RWPE1 (cell line): ENCODE results near the gene SLC9A8.

Experiments used
- CTCF ChIA-PET: fragments of 350-600 bp; sonication (Branson Sonifier 250); formaldehyde crosslinking; extraction: SDS; loops from one replicate; lab custom pipeline; 2021; lab: Yijun Ruan, JAX
- POLR2A ChIA-PET: fragments of 400-600 bp; formaldehyde crosslinking; extraction: SDS; loops from one replicate; lab custom pipeline; 2020; ENCODE audit warnings: antibody characterized with exemption; ENCODE audit not compliant: low non-redundant PET; lab: Yijun Ruan, JAX
- DNase-seq: peaks from one replicate; pipeline ENCODE4 v3.0.0; 2012; ENCODE audit warnings: low spot score
- H3K27ac ChIP-seq: fragments of 450-650 bp; 2 replicates; pipeline ENCODE4 v1.5.1; 2017
- TF ChIP-seq, protein P1 (sequence below): fragments of 450-650 bp; conservative IDR thresholded peaks from 2 replicates; pipeline ENCODE4 v1.5.1; 2017; ENCODE audit warnings: low read depth, mild to moderate bottlenecking

SLC9A8 gene

DNA sequence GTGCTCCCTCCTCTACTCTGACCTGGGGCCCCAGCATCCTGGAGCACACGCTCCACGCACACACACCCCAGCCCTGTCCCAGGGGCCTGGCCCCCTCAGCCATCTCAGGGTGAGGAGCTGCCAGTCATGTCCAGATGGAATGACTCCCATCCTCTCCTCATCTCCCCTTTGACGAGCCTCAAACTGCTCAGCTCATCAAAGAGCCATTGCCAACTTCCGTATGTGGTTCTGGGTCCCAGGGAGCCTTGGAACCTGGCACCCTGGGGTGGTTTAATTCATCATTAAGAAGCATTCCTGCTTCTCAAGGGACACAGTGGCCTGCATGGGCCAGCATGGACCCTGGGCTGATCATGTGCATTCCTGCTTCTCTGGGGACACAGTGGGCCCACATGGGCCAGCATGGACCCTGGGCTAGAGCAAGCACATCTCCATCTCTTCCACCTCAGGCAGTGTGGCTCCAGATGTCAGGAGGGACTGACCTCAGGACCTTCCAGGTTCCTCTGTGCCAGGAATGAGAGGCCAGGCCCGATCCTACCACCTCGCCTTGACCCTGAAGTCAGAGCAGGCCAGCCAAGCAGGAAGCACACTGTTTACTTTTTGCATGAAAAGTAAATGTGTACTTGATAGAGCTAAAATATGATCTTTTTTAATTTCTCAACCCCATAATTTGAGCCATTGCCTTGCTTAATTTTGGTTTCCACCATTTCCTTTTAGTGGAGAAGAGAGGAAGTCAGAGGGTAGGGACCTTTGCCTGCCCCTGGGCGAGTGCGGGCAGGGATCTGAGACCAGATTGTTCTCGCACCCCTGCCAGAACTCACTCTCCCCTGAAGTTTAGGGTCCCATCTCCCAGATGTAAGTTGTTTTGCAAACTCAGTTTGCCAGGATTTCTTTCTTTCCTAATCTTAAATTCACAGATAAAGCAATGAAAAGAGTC, 76.6 kb downstream of the SLC9A8 start:
- H3K27ac ChIP-seq, result peak overlapping the region; percentile 42

DNA sequence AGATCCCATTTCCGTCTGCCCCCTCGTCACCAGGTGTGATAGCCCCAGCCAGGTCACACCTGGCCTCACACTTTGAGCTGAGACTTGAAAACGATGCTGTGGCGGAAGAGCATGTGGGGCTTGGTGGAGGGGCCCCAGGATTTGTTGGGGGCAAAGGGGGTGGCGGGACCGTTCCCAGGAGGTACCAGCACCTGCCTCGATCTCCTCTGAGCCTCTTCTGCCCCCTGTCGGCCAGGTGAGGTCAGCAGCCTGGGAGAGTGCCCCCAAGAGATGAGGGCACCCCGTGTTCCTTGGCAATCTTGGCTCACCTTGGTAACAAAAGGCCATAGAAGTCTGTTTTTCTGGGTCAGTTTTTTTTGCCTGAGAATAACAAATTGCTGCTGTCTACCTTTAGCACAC, 77.3 kb downstream of the SLC9A8 start:
- CTCF ChIA-PET, result interaction anchor here (0.6 to 5.7 kb wide), 32 partner anchors 10 to 765 kb away, joined by 3 to 34 read pairs (median 6); partner anchors contain the start of gene SLC9A8
- DNase-seq, result peak; percentile 59
- POLR2A ChIA-PET, result no interaction called here
- H3K27ac ChIP-seq, result no peak overlapping the region
- TF ChIP-seq, protein P1, sequence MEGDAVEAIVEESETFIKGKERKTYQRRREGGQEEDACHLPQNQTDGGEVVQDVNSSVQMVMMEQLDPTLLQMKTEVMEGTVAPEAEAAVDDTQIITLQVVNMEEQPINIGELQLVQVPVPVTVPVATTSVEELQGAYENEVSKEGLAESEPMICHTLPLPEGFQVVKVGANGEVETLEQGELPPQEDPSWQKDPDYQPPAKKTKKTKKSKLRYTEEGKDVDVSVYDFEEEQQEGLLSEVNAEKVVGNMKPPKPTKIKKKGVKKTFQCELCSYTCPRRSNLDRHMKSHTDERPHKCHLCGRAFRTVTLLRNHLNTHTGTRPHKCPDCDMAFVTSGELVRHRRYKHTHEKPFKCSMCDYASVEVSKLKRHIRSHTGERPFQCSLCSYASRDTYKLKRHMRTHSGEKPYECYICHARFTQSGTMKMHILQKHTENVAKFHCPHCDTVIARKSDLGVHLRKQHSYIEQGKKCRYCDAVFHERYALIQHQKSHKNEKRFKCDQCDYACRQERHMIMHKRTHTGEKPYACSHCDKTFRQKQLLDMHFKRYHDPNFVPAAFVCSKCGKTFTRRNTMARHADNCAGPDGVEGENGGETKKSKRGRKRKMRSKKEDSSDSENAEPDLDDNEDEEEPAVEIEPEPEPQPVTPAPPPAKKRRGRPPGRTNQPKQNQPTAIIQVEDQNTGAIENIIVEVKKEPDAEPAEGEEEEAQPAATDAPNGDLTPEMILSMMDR, result peak; percentile 83

More for the DNA sequence above, 76.6 kb downstream of the SLC9A8 start:
- CTCF ChIA-PET, result interaction anchor here (0.5 to 5.7 kb wide), 50 partner anchors 8 to 808 kb away, joined by 3 to 34 read pairs (median 4); partner anchors contain the start of gene SLC9A8
- no peak for DNase-seq
- TF ChIP-seq, protein P1, result no peak
- POLR2A ChIA-PET, result no interaction called here

DNA sequence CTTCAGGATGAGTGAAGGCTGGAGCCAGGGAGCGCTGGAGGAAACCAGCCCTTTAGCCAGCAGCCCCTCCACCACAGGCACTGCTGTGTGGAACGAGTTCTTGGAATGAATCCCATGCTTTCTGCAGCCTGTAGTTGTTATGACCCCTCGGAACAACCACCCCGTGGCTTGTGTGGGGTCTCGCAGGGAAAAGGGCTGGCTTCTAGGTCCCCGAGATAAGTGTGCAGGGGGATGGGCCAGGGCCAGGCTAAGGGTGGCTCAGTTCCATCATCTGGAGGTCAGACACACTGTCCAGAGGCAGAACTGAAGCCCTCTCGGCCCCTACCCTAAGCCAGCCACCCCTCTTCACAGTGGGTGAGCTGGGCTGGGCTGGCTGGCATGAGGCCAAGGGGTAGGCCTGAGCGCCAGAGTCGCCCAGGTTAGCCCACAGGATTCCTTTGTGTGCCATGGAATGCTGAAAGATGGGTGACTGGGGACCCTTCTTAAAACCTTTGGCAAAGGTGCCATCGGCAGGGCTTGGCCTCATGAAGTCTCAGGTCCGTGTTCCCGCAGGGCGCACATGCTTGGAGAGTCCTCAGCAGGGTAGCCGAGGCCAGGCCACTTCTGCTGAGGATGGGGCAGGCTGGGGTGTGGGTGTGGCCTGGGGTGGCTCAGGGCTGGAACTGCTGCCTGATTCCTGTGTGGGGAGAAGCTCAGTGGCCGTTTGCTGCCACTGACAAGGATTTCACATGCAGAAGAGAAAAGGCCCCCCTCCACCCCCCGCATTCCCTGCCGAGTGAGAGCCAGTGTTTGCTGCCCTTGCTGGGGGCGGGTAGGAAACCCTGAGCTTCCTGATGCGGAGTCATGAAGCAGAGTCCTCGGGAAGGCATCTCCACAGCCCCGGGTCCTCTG, 78.1 kb downstream of the SLC9A8 start:
- POLR2A ChIA-PET, result no interaction called here
- DNase-seq, result no peak
- TF ChIP-seq, protein P1, result no peak
- CTCF ChIA-PET, result interaction anchor here (0.6 to 5.7 kb wide), 13 partner anchors 9 to 765 kb away, joined by 3 to 34 read pairs (median 5); no protein-coding TSS in a partner anchor
- no peak overlapping the region for H3K27ac ChIP-seq

DNA sequence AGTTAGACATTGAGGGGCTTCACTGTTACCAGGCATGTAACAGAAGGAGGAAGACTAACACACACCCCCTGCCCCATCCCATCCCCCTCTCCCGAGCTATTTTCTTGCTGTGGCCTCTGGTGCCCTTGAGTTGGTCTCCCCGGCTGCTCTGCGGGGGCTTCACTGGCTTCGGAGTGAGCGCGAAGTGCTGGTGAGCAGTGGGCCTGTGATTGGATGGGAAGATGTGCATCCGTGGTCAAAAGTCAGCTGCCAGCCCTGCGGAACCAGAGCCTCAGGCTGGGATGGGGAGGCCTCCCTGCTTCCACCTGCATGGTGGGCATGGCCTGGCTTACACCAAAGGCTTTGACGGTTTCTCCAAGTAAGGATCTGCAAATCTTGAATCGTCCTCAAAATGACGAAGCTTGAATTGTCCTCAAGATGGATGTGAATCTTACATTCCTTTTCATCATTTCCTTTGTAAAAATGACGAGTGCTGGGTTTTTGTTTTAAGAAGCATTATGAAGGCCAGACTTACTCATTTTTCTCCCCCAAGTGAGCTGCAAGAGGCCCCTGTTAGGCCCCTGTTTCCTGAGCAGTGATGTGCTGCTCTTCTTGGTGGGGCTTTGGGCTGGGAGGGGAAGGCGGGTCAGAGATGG, 79.0 kb downstream of the SLC9A8 start:
- TF ChIP-seq, protein P1, result no peak
- DNase-seq, result no peak
- ChIA-PET CTCF (interaction anchor here (0.6 to 5.7 kb wide), 4 partner anchors 11 to 349 kb away, joined by 3 to 34 read pairs (median 4); no protein-coding TSS in a partner anchor), POLR2A (no interaction called here)
- 0 out of 2 replicates have a peak overlapping the region, but pooled peaks have one; percentile 2 for H3K27ac ChIP-seq

DNA sequence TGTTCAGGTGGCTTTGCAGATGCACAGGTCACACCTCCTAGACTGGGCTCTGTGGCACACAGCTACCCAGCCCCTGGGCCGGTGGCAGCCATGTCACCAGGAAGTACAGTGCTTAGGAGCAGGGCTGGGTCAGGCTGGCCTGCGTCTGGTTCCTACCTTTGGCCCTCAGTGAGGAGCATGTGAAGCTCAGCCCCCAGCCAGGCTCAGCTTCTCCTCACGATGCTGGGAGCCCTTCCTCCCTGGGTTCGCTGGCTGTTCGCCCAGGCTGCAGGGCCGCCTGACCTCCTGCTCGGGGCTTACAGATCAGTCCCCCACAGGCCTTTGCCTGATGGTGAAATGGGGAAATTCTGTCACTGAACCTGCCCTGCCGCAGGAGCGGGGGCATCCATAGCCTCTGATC, 79.6 kb downstream of the SLC9A8 start:
- ChIA-PET POLR2A (no interaction called here), CTCF (interaction anchor here (0.6 to 5.7 kb wide), 6 partner anchors 10 to 358 kb away, joined by 3 to 34 read pairs (median 4); no protein-coding TSS in a partner anchor)
- 0 out of 2 replicates have a peak overlapping the region, but pooled peaks have one; percentile 2 for H3K27ac ChIP-seq
- no peak for DNase-seq
- TF ChIP-seq, protein P1, result no peak
